Measurements from ENCODE around the gene THAP4.

The THAP4 gene

GRCh38 chr2:241653210-241653750 lies 16.3 kb upstream of the THAP4 start:
- H3K27ac ChIP-seq, result no peak overlapping the region
- in situ Hi-C loops (cut with HindIII; ENCODE audit: low pct_ligation_motif_present, low sequenced_read_pairs), result no loop called here
- no peak overlapping the region for H3K4me3 ChIP-seq (ENCODE audit: low read depth, low read length)
- H3K36me3 ChIP-seq (replicated peaks), result peaks cover 41% of the 10 kb centered on the region
- DNase-seq, result no peak
- no peaks in the 10 kb centered on the region for H3K27me3 ChIP-seq (replicated peaks)
- TF ChIP-seq, protein P1, sequence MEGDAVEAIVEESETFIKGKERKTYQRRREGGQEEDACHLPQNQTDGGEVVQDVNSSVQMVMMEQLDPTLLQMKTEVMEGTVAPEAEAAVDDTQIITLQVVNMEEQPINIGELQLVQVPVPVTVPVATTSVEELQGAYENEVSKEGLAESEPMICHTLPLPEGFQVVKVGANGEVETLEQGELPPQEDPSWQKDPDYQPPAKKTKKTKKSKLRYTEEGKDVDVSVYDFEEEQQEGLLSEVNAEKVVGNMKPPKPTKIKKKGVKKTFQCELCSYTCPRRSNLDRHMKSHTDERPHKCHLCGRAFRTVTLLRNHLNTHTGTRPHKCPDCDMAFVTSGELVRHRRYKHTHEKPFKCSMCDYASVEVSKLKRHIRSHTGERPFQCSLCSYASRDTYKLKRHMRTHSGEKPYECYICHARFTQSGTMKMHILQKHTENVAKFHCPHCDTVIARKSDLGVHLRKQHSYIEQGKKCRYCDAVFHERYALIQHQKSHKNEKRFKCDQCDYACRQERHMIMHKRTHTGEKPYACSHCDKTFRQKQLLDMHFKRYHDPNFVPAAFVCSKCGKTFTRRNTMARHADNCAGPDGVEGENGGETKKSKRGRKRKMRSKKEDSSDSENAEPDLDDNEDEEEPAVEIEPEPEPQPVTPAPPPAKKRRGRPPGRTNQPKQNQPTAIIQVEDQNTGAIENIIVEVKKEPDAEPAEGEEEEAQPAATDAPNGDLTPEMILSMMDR (IDR thresholded peaks at IDR 0.05; ENCODE audit: low read depth, low read length, missing control alignments), result no peak

GRCh38 chr2:241652722-241653121 lies 15.8 kb upstream of the THAP4 start:
- in situ Hi-C loops (cut with HindIII; ENCODE audit: low pct_ligation_motif_present, low sequenced_read_pairs), result no loop called here
- Histone ChIP-seq H3K27ac (no peak overlapping the region), H3K4me3 (ENCODE audit: low read depth, low read length) (no peak overlapping the region), H3K27me3 (replicated peaks) (no peaks in the 10 kb centered on the region), H3K36me3 (replicated peaks) (peaks cover 41% of the 10 kb centered on the region)
- DNase-seq, result no peak
- TF ChIP-seq, protein P1 (IDR thresholded peaks at IDR 0.05; ENCODE audit: low read depth, low read length, missing control alignments), result no peak

DNA sequence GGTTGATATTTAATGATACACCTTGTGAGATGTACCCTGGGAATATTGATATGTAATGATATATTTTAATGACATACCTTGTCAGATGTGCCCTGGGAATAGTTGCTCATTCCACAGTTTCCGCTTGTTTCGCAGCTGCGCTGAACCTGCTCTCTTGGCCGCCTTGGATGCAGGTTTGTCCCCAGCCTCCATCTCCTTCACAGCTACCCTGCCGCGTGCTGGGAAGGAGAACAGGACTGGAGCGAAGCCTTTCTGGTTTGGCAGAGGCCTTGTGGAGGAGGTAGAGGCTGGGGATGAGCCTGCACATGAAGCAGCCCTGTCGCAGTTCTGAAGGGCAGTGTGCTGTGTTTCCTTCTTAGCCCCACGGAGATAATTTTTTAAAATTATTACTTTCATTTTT lies 15.2 kb upstream of the THAP4 start:
- in situ Hi-C loops (cut with HindIII; ENCODE audit: low pct_ligation_motif_present, low sequenced_read_pairs), result no loop called here
- H3K36me3 ChIP-seq (replicated peaks), result peaks cover 41% of the 10 kb centered on the region

GRCh38 chr2:241649927-241650326 lies 13.0 kb upstream of the THAP4 start:
- Histone ChIP-seq H3K36me3 (replicated peaks) (peaks cover 29% of the 10 kb centered on the region), H3K27me3 (replicated peaks) (no peaks in the 10 kb centered on the region), H3K4me3 (ENCODE audit: low read depth, low read length) (no peak overlapping the region), H3K27ac (no peak overlapping the region)
- in situ Hi-C loops (cut with HindIII; ENCODE audit: low pct_ligation_motif_present, low sequenced_read_pairs), result no loop called here
- DNase-seq, result no peak
- TF ChIP-seq, protein P1 (IDR thresholded peaks at IDR 0.05; ENCODE audit: low read depth, low read length, missing control alignments), result no peak

More for the DNA sequence above, 15.2 kb upstream of the THAP4 start:
- Histone ChIP-seq H3K4me3 (ENCODE audit: low read depth, low read length) (no peak overlapping the region), H3K27ac (no peak overlapping the region), H3K27me3 (replicated peaks) (no peaks in the 10 kb centered on the region)
- TF ChIP-seq, protein P1 (IDR thresholded peaks at IDR 0.05; ENCODE audit: low read depth, low read length, missing control alignments), result no peak
- DNase-seq, result no peak

GRCh38 chr2:241649404-241649803 lies 12.4 kb upstream of the THAP4 start:
- no peaks in the 10 kb centered on the region for H3K27me3 ChIP-seq (replicated peaks)
- in situ Hi-C loops (cut with HindIII; ENCODE audit: low pct_ligation_motif_present, low sequenced_read_pairs), result no loop called here
- no peak overlapping the region for H3K4me3 ChIP-seq (ENCODE audit: low read depth, low read length)
- peaks cover 24% of the 10 kb centered on the region for H3K36me3 ChIP-seq (replicated peaks)
- no peak overlapping the region for H3K27ac ChIP-seq
- DNase-seq, result no peak
- TF ChIP-seq, protein P1 (IDR thresholded peaks at IDR 0.05; ENCODE audit: low read depth, low read length, missing control alignments), result no peak

DNA sequence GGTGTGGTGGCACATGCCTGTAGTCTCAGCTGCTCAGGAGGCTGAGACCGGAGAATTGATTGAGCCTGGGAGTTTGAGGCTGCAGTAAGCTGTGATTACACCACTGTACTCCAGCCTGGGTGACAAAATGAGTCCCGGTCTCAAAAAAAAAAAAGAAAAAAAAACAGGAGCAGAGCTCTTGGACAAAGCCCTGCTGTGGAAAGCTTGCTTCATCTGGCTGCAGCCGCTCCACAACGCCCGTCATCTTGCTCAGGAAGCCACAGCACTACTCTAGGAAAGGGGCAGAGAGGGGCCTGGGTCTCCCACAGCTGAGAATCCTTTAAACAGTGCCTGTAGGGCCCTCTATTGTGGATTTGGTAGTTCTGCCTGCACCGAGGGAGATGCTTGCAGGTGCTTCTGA lies 11.5 kb upstream of the THAP4 start:
- Histone ChIP-seq H3K27ac (no peak overlapping the region), H3K4me3 (ENCODE audit: low read depth, low read length) (no peak overlapping the region), H3K27me3 (replicated peaks) (no peaks in the 10 kb centered on the region), H3K36me3 (replicated peaks) (peaks cover 22% of the 10 kb centered on the region)
- no peak for DNase-seq
- TF ChIP-seq, protein P1 (IDR thresholded peaks at IDR 0.05; ENCODE audit: low read depth, low read length, missing control alignments), result no peak
- in situ Hi-C loops (cut with HindIII; ENCODE audit: low pct_ligation_motif_present, low sequenced_read_pairs), result no loop called here
